Ovary (tissue), 10 donors: ENCODE data around the gene OR2L5. TPM values are rescaled to one million over a fixed set of nuclear protein-coding genes. Genes with fewer than 3 reads are reported as not detected.

ENCODE experiments used
- DNase-seq, 5 donors: peaks; one replicate each; pipeline ENCODE4 v3.0.0-alpha.2; 2019 to 2020
- H3K27ac ChIP-seq, 2 donors: fragments of 200-600 bp; one replicate each; pipeline versions ENCODE4 v1.5.1 to v1.8.0; 2019 to 2022
- H3K27me3 ChIP-seq: fragments of 200-600 bp; one replicate; pipeline ENCODE4 v1.8.0; 2022
- H3K36me3 ChIP-seq: fragments of 200-600 bp; sonication (generic); one replicate; pipeline ENCODE4 v1.5.1; 2019
- H3K4me1 ChIP-seq: one replicate; pipeline ENCODE4 v1.8.1; 2013; ENCODE audit warnings: mild to moderate bottlenecking, moderate library complexity; ENCODE audit not compliant: insufficient read depth
- H3K4me3 ChIP-seq: fragments of 200-600 bp; sonication (generic); one replicate; pipeline ENCODE4 v1.5.1; 2017
- H3K9me3 ChIP-seq, 2 donors: fragments of 200-600 bp in 1 of 2; sonication (generic) in 1 of 2; one replicate each; pipeline versions ENCODE4 v1.5.1 to v1.8.1; 2013 to 2019; ENCODE audit warnings: mild to moderate bottlenecking in 1 of 2, moderate library complexity in 1 of 2
- EP300 ChIP-seq: sonication (generic); formaldehyde crosslinking; IDR thresholded peaks from one replicate; pipeline ENCODE4 v1.6.1; 2017; ENCODE audit warnings: antibody characterized with exemption
- POLR2A ChIP-seq: fragments of 450-650 bp; IDR thresholded peaks from one replicate; pipeline ENCODE4 v1.6.1; 2017; ENCODE audit warnings: antibody characterized with exemption, mild to moderate bottlenecking, moderate library complexity
- WGBS, 3 donors: extraction: QIAGEN DNeasy Blood & Tissue Kit in 1 of 3; methylation state at CpG; one replicate each; pipeline versions ENCODE4 v1.1.5 to v1.1.7; 2013 to 2017; 5-methylcytosine and 5-hydroxymethylcytosine counted together
- intact Hi-C, 4 donors: fragments of 100-400 bp; cut with DNase I; formaldehyde crosslinking; loops; one replicate each; pipeline versions ENCODE4 v1.11.0 to v1.15.1; 2022 to 2023
- long read RNA-seq, 3 donors: library from polyadenylated mRNA in 2 of 3; unstranded in 2 of 3; transcript quantifications; one replicate each; pipeline ENCODE4 v2.0.0 and lab custom pipeline, GENCODE V29; 2021 to 2026
- polyA plus RNA-seq, 2 donors: library from polyadenylated mRNA; stranded (reverse); fragments of 200-250 nt in 1 of 2; fragments of 350-450 nt in 1 of 2; fragmentation: Illumina TruSeq in 1 of 2; extraction: RNeasy Lipid Tissue Mini Kit (QIAGEN cat#74804) in 1 of 2; gene quantifications; one replicate each; pipeline ENCODE4 v1.2.3, GENCODE V29; 2013 to 2014
- total RNA-seq, 7 donors: library from RNA; depleted of rRNA in 2 of 7; stranded (reverse); fragments of >200 nt in 2 of 7; fragmentation: NEBNext Ultra II Directional in 3 of 7; extraction: Animal tissue kit (Norgen Biotek cat#: 25700) in 3 of 7; gene quantifications; one replicate each; pipeline versions ENCODE4 v1.1.0 to v1.2.4, GENCODE V29; 2016 to 2023
- TF ChIP-seq, protein P1 (sequence below), 3 donors: fragments of 450-650 bp in 2 of 3; fragments of 200-600 bp in 1 of 3; IDR thresholded peaks; one replicate each; pipeline versions ENCODE4 v1.5.1 to v1.8.0; 2016 to 2022; ENCODE audit warnings: antibody characterized with exemption in 3 of 3, mild to moderate bottlenecking in 1 of 3
- donor health status: DM: no; HTN: no; CAD: no; lungs with moderate emphysema.
- donor health status: DM: no; HTN: no; CAD: no.
- donor health status: Bipolar disorder and iron deficiency.
- donor health status: DM: yes; HTN: yes; CAD: no.
- donor health status: DM: no; HTN: no; CAD: no.
- donor health status: DM: yes; HTN: yes; CAD: no.

The OR2L5 gene, protein sequence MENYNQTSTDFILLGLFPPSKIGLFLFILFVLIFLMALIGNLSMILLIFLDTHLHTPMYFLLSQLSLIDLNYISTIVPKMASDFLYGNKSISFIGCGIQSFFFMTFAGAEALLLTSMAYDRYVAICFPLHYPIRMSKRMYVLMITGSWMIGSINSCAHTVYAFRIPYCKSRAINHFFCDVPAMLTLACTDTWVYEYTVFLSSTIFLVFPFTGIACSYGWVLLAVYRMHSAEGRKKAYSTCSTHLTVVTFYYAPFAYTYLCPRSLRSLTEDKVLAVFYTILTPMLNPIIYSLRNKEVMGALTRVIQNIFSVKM
- total RNA-seq (under 1 TPM in 1 of 7 donors, not detected in 6; 0.23 TPM), polyA plus RNA-seq (not detected)
- long read RNA-seq, donor 1: 0 reads
- long read RNA-seq, donor 2: 0 reads
- long read RNA-seq, donor 3: 0 reads

DNA sequence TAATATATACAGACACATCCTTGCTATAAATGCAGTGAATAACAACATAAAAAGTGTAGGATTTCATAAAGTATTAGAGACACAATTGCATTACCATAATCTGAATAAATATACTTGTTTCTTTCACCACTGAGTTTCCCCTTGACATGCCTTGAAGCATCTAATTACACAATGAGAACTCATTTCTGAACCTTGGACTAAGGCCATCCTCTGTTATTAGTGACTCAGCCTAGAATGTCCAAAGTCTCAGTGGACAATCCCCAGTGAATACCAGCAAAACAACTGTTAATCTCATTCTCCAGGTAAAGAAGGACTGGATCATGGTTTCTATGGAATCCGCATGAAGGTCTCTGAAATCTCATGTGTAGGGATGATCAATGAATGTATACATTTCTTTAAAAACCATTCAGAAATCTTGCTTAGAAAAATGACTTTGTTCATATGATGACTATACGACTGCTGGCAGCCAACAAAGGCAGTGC is at the start of gene OR2L5:
Gene OR2L5, plus strand, starts transcription at position 432 of the 482 bp plus-strand sequence. CDS start 8,288 bp downstream, outside the sequence.
- 80 to 90% (median 87%) methylated on average over 2 of the region's 2 CpGs for WGBS, 3 donors
- DNase-seq: no peak
- Histone ChIP-seq H3K4me1 (no peaks in the 10 kb centered on the region), H3K27me3 (no peaks in the 10 kb centered on the region), H3K36me3 (no peaks in the 10 kb centered on the region), H3K4me3 (no peak within 1 kb of the TSS), H3K27ac (no peak within 1 kb of the TSS), H3K9me3 (peaks cover 0 to 3% of the 10 kb centered on the region in 2 donors)
- intact Hi-C loops: no loop called here
- TF ChIP-seq POLR2A: no peak
- TF ChIP-seq EP300: no peak
- TF ChIP-seq, protein P1, sequence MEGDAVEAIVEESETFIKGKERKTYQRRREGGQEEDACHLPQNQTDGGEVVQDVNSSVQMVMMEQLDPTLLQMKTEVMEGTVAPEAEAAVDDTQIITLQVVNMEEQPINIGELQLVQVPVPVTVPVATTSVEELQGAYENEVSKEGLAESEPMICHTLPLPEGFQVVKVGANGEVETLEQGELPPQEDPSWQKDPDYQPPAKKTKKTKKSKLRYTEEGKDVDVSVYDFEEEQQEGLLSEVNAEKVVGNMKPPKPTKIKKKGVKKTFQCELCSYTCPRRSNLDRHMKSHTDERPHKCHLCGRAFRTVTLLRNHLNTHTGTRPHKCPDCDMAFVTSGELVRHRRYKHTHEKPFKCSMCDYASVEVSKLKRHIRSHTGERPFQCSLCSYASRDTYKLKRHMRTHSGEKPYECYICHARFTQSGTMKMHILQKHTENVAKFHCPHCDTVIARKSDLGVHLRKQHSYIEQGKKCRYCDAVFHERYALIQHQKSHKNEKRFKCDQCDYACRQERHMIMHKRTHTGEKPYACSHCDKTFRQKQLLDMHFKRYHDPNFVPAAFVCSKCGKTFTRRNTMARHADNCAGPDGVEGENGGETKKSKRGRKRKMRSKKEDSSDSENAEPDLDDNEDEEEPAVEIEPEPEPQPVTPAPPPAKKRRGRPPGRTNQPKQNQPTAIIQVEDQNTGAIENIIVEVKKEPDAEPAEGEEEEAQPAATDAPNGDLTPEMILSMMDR (IDR thresholded peaks at IDR 0.05): no peak

DNA sequence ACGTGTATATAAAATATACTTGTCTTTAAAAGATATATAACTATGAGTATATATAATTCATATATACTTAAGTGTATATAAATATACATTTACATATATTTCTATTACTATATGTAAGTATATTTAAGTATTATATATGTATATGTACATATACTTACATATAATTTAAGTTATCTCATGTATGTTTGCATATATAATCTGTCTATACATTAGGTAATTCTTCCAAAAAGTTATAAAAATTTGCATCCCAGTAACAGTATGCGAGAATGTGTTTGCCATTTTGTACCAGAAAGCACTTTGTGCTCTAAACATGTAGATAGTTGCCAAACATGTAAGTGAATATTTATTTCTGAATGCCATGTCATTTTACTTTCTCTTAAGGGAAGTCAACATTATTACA is 48.5 kb upstream of the OR2L5 start, which contains the start of gene OR2AK2:
Gene OR2AK2, plus strand, starts transcription at position 301 of the 400 bp plus-strand sequence. CDS start 144 bp downstream, outside the sequence.
- DNase-seq: no peak
- Histone ChIP-seq H3K27me3 (no peaks in the 10 kb centered on the region), H3K27ac (no peak within 1 kb of the TSS), H3K4me1 (no peaks in the 10 kb centered on the region), H3K9me3 (no peaks in the 10 kb centered on the region), H3K36me3 (no peaks in the 10 kb centered on the region), H3K4me3 (no peak within 1 kb of the TSS)
- no peak for TF ChIP-seq EP300
- TF ChIP-seq, protein P1 (IDR thresholded peaks at IDR 0.05): no peak
- TF ChIP-seq POLR2A: no peak
- intact Hi-C loops: no loop called here
- WGBS, 3 donors: 83 to 90% (median 85%) methylated on average over 2 of the region's 2 CpGs

DNA sequence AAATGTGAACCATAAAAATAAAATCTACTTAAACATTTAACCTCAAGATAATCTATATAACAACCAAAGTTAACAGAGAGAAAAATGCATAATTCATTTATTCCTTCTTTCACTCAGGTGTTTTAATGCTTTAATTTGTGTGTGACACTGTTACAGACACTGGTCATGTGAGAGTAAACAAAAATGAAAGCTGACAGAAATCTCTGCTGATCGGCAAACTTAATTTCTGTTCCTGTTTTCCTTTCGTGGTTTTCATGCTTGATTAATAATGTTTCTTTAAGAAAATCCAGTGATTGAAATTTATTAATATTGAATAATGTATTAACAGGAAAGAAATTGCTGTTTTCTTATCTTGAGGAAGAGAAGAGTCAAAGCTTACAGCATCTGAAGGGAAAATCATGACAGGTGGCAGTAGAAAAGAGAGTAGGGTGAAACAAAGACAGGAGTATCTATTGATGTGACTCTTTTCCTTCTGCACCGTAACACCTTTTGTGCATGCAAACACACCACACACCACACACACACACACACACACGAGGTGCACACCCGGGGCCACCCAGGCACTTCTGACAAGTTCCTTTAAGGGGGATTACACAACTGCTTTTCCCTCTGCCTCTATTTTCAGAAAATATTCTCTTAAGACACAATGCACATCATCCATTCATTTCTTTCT is 46.8 kb upstream of the OR2L5 start:
- intact Hi-C loops: no loop called here
- Histone ChIP-seq H3K36me3 (no peaks in the 10 kb centered on the region), H3K4me1 (no peaks in the 10 kb centered on the region), H3K27me3 (no peaks in the 10 kb centered on the region), H3K9me3 (no peaks in the 10 kb centered on the region), H3K27ac (no peak overlapping the region), H3K4me3 (no peak overlapping the region)
- no peak for TF ChIP-seq EP300
- TF ChIP-seq, protein P1 (IDR thresholded peaks at IDR 0.05): no peak
- no peak for TF ChIP-seq POLR2A
- WGBS, 3 donors: 63 to 74% (median 72%) methylated on average over 5 of the region's 5 CpGs
- DNase-seq: no peak

DNA sequence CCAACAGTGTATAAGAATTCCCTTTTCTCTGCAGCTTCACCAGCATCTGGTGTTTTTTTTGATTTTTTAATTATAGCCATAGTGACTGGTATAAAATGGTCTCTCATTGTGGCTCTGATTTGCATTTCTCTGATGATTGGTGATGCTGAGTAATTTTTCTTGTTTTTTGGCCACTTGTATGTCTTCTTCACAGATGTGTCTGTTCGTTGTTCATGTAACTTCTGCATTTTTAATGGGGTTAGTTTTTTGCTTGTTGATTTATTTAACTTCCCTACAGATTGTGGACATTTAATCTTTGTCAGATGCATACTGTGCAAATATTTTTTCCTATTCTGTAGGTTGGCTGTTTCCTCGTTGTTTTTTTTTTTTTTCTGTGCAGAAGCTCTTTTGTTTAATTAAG is 20.5 kb upstream of the OR2L5 start:
- Histone ChIP-seq H3K36me3 (no peaks in the 10 kb centered on the region), H3K4me3 (no peak overlapping the region), H3K9me3 (no peaks in the 10 kb centered on the region), H3K27me3 (no peaks in the 10 kb centered on the region), H3K4me1 (no peaks in the 10 kb centered on the region), H3K27ac (no peak overlapping the region)
- TF ChIP-seq POLR2A (no peak), EP300 (no peak)
- TF ChIP-seq, protein P1 (IDR thresholded peaks at IDR 0.05): no peak
- DNase-seq: no peak
- WGBS, 3 donors: 56 to 63% (median 61%) methylated on average over 2 of the region's 2 CpGs
- intact Hi-C loops: no loop called here
